Ammon's horn (tissue), 1 donor: ENCODE data around the gene TTLL11.
"Not testable (repeated sequence)": the region's sequence is repeated elsewhere in the genome, so short reads cannot be mapped to it uniquely, and the experiment has no call there.

Experiments used
- DNase-seq: peaks from one replicate; pipeline ENCODE4 v3.0.0-alpha.2; 2016; ENCODE audit warnings: low spot score

The TTLL11 gene

GRCh38 chr9:121902461-121903135 lies 190.5 kb downstream of the TTLL11 start:
- DNase-seq = no peak

GRCh38 chr9:121901616-121902015 lies 191.5 kb downstream of the TTLL11 start:
- DNase-seq = no peak

GRCh38 chr9:121900163-121900562 lies 192.9 kb downstream of the TTLL11 start:
- no peak for DNase-seq

- DNase-seq = no peak
Observed at GRCh38 chr9:121898856-121899255, 194.3 kb downstream of the TTLL11 start.

- no peak for DNase-seq
Observed at GRCh38 chr9:121897140-121897539, 196.0 kb downstream of the TTLL11 start.

GRCh38 chr9:121896545-121896943 lies 196.6 kb downstream of the TTLL11 start:
- DNase-seq = no peak

GRCh38 chr9:121895818-121896544 lies 197.1 kb downstream of the TTLL11 start:
- DNase-seq = no peak

- no peak for DNase-seq
Observed at GRCh38 chr9:121895358-121895757, 197.8 kb downstream of the TTLL11 start.

- not testable (repeated sequence) for DNase-seq
Observed at GRCh38 chr9:121894380-121894779, 198.7 kb downstream of the TTLL11 start.

GRCh38 chr9:121893786-121894185 lies 199.3 kb downstream of the TTLL11 start:
- DNase-seq = no peak

GRCh38 chr9:121892706-121893105 lies 200.4 kb downstream of the TTLL11 start:
- no peak for DNase-seq

GRCh38 chr9:121890746-121891145 lies 202.4 kb downstream of the TTLL11 start:
- no peak for DNase-seq

GRCh38 chr9:121889990-121890563 lies 203.0 kb downstream of the TTLL11 start:
- no peak for DNase-seq

- no peak for DNase-seq
Observed at GRCh38 chr9:121888438-121888775, 204.7 kb downstream of the TTLL11 start.

- no peak for DNase-seq
Observed at GRCh38 chr9:121887553-121888437, 205.3 kb downstream of the TTLL11 start.

GRCh38 chr9:121886759-121887485 lies 206.2 kb downstream of the TTLL11 start:
- DNase-seq = no peak

GRCh38 chr9:121885345-121885901 lies 207.7 kb downstream of the TTLL11 start:
- DNase-seq = no peak

- peak; percentile 81 for DNase-seq
Observed at GRCh38 chr9:121884057-121884541, 209.0 kb downstream of the TTLL11 start.

- no peak for DNase-seq
Observed at GRCh38 chr9:121883281-121884056, 209.6 kb downstream of the TTLL11 start.

GRCh38 chr9:121881920-121882500 lies 211.1 kb downstream of the TTLL11 start:
- no peak for DNase-seq
